ENCODE measurements around the gene SPEM2.

Gene SPEM2

DNA sequence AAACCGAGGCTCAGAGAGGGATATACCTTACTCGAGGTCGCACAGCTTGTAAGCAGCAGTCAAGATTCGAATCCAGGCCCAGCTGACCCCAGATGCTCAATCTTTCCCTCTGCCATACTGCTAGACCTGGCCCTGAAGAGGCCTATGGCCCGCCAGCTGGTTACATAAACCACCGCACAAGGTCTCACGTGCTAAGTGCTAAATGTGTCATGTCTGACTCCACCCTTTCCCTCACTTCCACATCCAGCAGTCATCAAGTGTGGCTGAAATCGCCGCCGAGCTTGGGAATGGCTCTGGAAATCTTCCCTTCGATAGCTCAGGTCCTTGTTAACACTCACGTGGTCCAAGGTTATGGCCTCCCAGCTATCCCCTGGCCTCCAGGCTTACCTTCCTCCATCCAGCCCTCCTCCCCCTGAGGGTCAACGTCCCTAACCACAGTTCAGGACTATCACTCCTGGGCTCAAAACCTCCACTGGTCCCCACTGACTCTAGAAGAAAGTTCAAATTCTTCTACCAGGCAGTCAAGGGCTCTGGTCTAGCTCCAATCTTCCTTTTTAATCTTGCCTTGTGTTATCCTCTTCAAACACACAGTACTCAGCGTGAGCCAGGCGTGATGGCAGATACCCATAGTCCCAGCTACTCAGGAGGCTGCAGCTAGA, 50.5 kb downstream of the SPEM2 start:
- no peak for DNase-seq

DNA sequence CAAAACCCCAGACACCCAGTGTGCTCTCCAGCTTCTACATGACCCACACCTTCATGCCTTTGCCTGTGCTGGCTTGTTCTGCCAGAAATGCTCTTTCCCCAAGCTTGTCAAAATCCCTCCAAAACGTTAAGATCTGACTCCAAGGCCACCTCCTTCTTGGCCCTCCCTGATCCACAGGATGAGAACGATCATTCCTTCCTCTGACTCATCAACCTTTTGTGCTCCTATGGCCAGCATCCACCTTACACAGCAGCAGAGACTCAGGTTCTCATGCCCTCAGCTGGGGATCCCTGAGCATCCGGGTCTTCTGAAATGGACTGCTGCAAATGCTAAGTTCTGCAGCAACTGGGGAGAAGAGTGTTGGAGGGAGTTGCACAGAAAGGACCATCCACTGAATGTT, 51.1 kb downstream of the SPEM2 start:
- DNase-seq = no peak

DNA sequence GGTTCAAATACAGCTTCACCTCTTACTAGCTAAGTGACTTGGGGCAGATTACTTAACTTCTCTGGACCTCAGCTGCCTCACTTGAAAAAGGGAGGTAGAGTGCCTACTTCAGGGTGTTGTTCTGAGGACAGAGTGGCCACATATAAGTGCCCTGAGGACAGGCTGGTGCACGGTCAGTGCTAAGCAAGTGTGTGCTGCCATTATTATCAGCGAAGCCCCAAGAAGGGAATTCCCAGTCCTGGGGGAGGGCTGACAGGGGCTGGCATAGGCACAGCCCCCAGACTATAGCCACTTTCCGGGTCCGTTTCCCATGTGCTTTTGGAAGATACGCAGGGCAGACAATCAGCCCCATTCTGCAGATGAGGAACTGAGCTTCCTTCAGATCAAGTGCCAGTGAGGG, 51.5 kb downstream of the SPEM2 start:
- DNase-seq = no peak

All from NK-92 treated with Interleukin-12 subunit alpha and Interleukin-12 subunit beta, amount 100 ng/mL, for 24 hours (cell line).